ENCODE results near the gene RNF138.

DNA sequence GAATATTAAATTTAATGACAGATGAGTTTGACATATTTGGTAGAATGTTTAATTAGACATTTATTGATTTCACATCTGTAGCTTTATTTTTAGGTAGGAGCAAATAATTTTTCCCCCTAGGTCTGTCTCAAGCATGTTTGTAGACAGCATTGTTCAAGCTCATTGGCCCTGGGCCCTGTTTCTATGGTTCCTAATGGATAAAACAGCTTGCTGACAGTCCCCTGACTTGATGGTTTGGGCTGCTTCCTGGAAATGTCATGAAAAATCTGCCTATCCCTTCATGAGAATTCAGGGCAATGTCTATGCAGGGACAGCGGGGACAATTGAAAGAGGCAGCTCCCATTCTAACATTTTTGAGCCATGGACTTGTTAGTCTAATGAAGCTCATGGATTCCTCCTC lies 83.6 kb downstream of the RNF138 start:
- TF ChIP-seq EZH2 (IDR thresholded peaks at IDR 0.05): no peak
- no peak for TF ChIP-seq POLR2AphosphoS5 (IDR thresholded peaks at IDR 0.05; ENCODE audit: borderline replicate concordance, low read depth, low read length)
- no peak for TF ChIP-seq FOXP2 (optimal IDR thresholded peaks at IDR 0.05; ENCODE audit: control extremely low read depth, extremely low read length, insufficient read depth)
